ENCODE data around the gene SND1. TPM values are rescaled to one million over a fixed set of nuclear protein-coding genes. Genes with fewer than 3 reads are reported as not detected.

Gene SND1
- total and polyA plus RNA-seq, 2 of the 4 experiments (the other 2 are of a cell fraction): 154 to 294 TPM

GRCh38 chr7:127847641-127848040, 195.6 kb downstream of the SND1 start:
- intact Hi-C loops (cut with micrococcal nuclease) (no loop called here), dilution Hi-C loops (cut with HindIII; ENCODE audit: low sequenced_read_pairs, unreplicated experiment) (no loop called here), in situ Hi-C loops (cut with MboI; ENCODE audit: low sequenced_read_pairs) (no loop called here)
- H2BK20ac ChIP-seq (ENCODE audit: low read depth, low read length): no peak overlapping the region
- no CpG with 5 or more reads among the region's 3 CpGs for WGBS, 2 experiments (ENCODE audit: extremely low coverage in 2 of 2, insufficient read length in 1 of 2)
- no peak overlapping the region for H3K27ac ChIP-seq (ENCODE audit: insufficient read depth, low read length)
- no TSS peak for BruUV-seq (replicated peaks)
- H4K5ac ChIP-seq (ENCODE audit: low read depth, low read length): no peak overlapping the region
- H4K20me1 ChIP-seq (ENCODE audit: insufficient read depth, low read length): peaks cover 11% of the 10 kb centered on the region; the same call in 1 of the 2 replicates
- H3K4me2 ChIP-seq (ENCODE audit: low read depth, low read length): no peak overlapping the region
- H2AK5ac ChIP-seq (ENCODE audit: low read depth, low read length): no peak overlapping the region
- H3K4me3 ChIP-seq (ENCODE audit: insufficient read depth, low read depth, low read length): no peak overlapping the region
- H3K4ac ChIP-seq (ENCODE audit: low read depth, low read length): no peak overlapping the region
- ATAC-seq (ENCODE audit: low read depth) (no peak), DNase-seq (no peak)
- ChIA-PET POLR2A (ENCODE audit: unreplicated experiment) (no interaction called here), CTCF (no interaction called here)
- H3K27me3 ChIP-seq (ENCODE audit: control insufficient read depth, insufficient read depth, low read length): no peaks in the 10 kb centered on the region
- H3K14ac ChIP-seq (replicated peaks; ENCODE audit: low read depth, low read length): no peak overlapping the region
- no peak overlapping the region for H2BK120ac ChIP-seq (ENCODE audit: low read depth, low read length)
- H3K18ac ChIP-seq (ENCODE audit: low read depth, low read length): no peak overlapping the region
- H3K79me1 ChIP-seq (ENCODE audit: low read depth in 1 of 2, low read length in 2 of 2): peaks cover 33 to 56% of the 10 kb centered on the region in 2 experiments
- no peak overlapping the region for H3K9ac ChIP-seq (ENCODE audit: low read depth, low read length)
- H3K4me1 ChIP-seq (ENCODE audit: control insufficient read depth, insufficient read depth, low read length): peaks cover 10% of the 10 kb centered on the region; the same call in 1 of the 2 replicates
- no peak overlapping the region for H4K91ac ChIP-seq (ENCODE audit: insufficient read depth, low read depth, low read length)
- no peak overlapping the region for H3K23ac ChIP-seq (ENCODE audit: low read depth, low read length)
- no peak overlapping the region for H3K56ac ChIP-seq (ENCODE audit: extremely low read depth, insufficient read depth, low read length)
- peaks cover 5% of the 10 kb centered on the region for H3K9me1 ChIP-seq (ENCODE audit: insufficient read depth, low read length)
- peaks cover 8% of the 10 kb centered on the region for H3K36me3 ChIP-seq (ENCODE audit: control insufficient read depth, insufficient read depth, low read length)
- TF ChIP-seq CEBPB (IDR thresholded peaks at IDR 0.05; ENCODE audit: low read depth, low read length): no peak
- no peak for TF ChIP-seq SMC3 (IDR thresholded peaks at IDR 0.05; ENCODE audit: low read depth, low read length)
- no peak for TF ChIP-seq POLR2A (IDR thresholded peaks at IDR 0.05; ENCODE audit: low read depth, low read length)
- TF ChIP-seq, protein P1, sequence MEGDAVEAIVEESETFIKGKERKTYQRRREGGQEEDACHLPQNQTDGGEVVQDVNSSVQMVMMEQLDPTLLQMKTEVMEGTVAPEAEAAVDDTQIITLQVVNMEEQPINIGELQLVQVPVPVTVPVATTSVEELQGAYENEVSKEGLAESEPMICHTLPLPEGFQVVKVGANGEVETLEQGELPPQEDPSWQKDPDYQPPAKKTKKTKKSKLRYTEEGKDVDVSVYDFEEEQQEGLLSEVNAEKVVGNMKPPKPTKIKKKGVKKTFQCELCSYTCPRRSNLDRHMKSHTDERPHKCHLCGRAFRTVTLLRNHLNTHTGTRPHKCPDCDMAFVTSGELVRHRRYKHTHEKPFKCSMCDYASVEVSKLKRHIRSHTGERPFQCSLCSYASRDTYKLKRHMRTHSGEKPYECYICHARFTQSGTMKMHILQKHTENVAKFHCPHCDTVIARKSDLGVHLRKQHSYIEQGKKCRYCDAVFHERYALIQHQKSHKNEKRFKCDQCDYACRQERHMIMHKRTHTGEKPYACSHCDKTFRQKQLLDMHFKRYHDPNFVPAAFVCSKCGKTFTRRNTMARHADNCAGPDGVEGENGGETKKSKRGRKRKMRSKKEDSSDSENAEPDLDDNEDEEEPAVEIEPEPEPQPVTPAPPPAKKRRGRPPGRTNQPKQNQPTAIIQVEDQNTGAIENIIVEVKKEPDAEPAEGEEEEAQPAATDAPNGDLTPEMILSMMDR (conservative IDR thresholded peaks at IDR 0.05; ENCODE audit: low read depth, low read length): no peak
- TF ChIP-seq ELK1 (IDR thresholded peaks at IDR 0.05; ENCODE audit: borderline replicate concordance, low read depth, low read length): no peak
- TF ChIP-seq FOS (IDR thresholded peaks at IDR 0.05; ENCODE audit: low read depth, low read length): no peak
- no peak for TF ChIP-seq RCOR1 (IDR thresholded peaks at IDR 0.05; ENCODE audit: insufficient replicate concordance, low read length)
- TF ChIP-seq MXI1 (IDR thresholded peaks at IDR 0.05; ENCODE audit: borderline replicate concordance, low read depth, low read length): no peak
- TF ChIP-seq NFE2L2 (IDR thresholded peaks at IDR 0.05; ENCODE audit: low read depth, low read length): no peak
- TF ChIP-seq CHD1 (IDR thresholded peaks at IDR 0.05; ENCODE audit: low read depth, low read length): no peak
- TF ChIP-seq USF2 (IDR thresholded peaks at IDR 0.05; ENCODE audit: low read depth, low read length): no peak
- TF ChIP-seq BHLHE40 (IDR thresholded peaks at IDR 0.05; ENCODE audit: low read depth, low read length): no peak
- TF ChIP-seq MAFK (IDR thresholded peaks at IDR 0.05; ENCODE audit: low read depth, low read length): no peak
- no peak for TF ChIP-seq MAZ (IDR thresholded peaks at IDR 0.05; ENCODE audit: borderline replicate concordance, low read depth, low read length)
- no peak for TF ChIP-seq RAD21 (IDR thresholded peaks at IDR 0.05; ENCODE audit: low read length)
- TF ChIP-seq RFX5 (IDR thresholded peaks at IDR 0.05; ENCODE audit: low read depth, low read length): no peak
- no peak overlapping the region for H2BK15ac ChIP-seq (ENCODE audit: low read depth, low read length)
- no peak overlapping the region for H2AK9ac ChIP-seq (replicated peaks; ENCODE audit: low read depth, low read length, poor library complexity)
- no peak overlapping the region for H4K8ac ChIP-seq (ENCODE audit: low read depth in 2 of 2, low read length in 2 of 2)
- H3K9me3 ChIP-seq (ENCODE audit: control insufficient read depth, insufficient read depth, low read length): no peaks in the 10 kb centered on the region
- H2BK5ac ChIP-seq (ENCODE audit: low read depth, low read length, poor library complexity, severe bottlenecking): no peak overlapping the region
- no peak overlapping the region for H2AFZ ChIP-seq (replicated peaks; ENCODE audit: low read length, poor library complexity)
